A549 (cell line): ENCODE measurements around the gene C11orf65. TPM values are rescaled to one million over a fixed set of nuclear protein-coding genes. Genes with fewer than 3 reads are reported as not detected.
A peak's percentile ranks its signal among the peaks of the same experiment; 100 is the strongest.

Experiments used
- ATAC-seq, 2 experiments: fragments of 200-7000 bp in 1 of 2; fragments of >200 bp in 1 of 2; cut with Nextera tagmentation in 1 of 2; cut with Tn5 transposase in 1 of 2; 3 replicates each; pipeline versions ENCODE4 v1.8.0 to v1.9.1; 2018 to 2020; ENCODE audit warnings: mild to moderate bottlenecking in 1 of 2, moderate library complexity in 1 of 2
- CTCF ChIA-PET: fragments of 300-600 bp; sonication (Branson Sonifier 250); formaldehyde crosslinking; extraction: SDS; loops from one replicate; lab custom pipeline; 2021; ENCODE audit warnings: antibody characterized with exemption, inconsistent platforms; lab: Yijun Ruan, JAX
- POLR2A ChIA-PET: fragments of 350-600 bp; formaldehyde crosslinking; extraction: SDS; loops from one replicate; lab custom pipeline; 2021; ENCODE audit warnings: antibody characterized with exemption, inconsistent platforms; lab: Yijun Ruan, JAX
- DNase-seq, 2 experiments: peaks; one replicate each; pipeline versions ENCODE4 v3.0.0 to v3.0.0-alpha.2; 2011 to 2016; ENCODE audit warnings: low read depth in 1 of 2, low spot score in 1 of 2
- FAIRE-seq: peaks from 2 replicates; lab custom pipeline; 2011; peaks lifted over from hg19 to GRCh38; lab: Jason Lieb, UNC
- H3K27ac ChIP-seq, 2 experiments: fragments of >200 bp; sonication (Bioruptor Twin); formaldehyde crosslinking; 3 replicates each; pipeline ENCODE4 v1.5.1; 2016 to 2017
- H3K4me1 ChIP-seq: fragments of >200 bp; sonication (Bioruptor Twin); formaldehyde crosslinking; 3 replicates; pipeline ENCODE4 v1.6.1; 2016
- H3K4me2 ChIP-seq: fragments of >200 bp; sonication (Bioruptor Twin); formaldehyde crosslinking; 3 replicates; pipeline ENCODE4 v1.6.1; 2016
- H3K4me3 ChIP-seq: fragments of >200 bp; sonication (Bioruptor Twin); formaldehyde crosslinking; 3 replicates; pipeline ENCODE4 v1.5.1; 2016
- H3K9me3 ChIP-seq: fragments of >200 bp; sonication (Bioruptor Twin); formaldehyde crosslinking; 3 replicates; pipeline ENCODE4 v1.6.1; 2016
- ATOH8 ChIP-seq: fragments of 250-450 bp; sonication (Bioruptor Pico); IDR thresholded peaks from 2 replicates; pipeline ENCODE4 v1.5.0; 2020; ENCODE audit warnings: low read depth, mild to moderate bottlenecking, moderate library complexity
- BCL3 ChIP-seq: fragments of >200 bp; sonication (Bioruptor Twin); formaldehyde crosslinking; IDR thresholded peaks from 3 replicates; pipeline ENCODE4 v1.6.1; 2016
- BHLHE40 ChIP-seq: IDR thresholded peaks from 2 replicates; pipeline ENCODE4 v1.6.1; 2012; ENCODE audit warnings: low read depth, low read length, inconsistent platforms
- CBX8 ChIP-seq: fragments of 200-600 bp; sonication (generic); IDR thresholded peaks from 2 replicates; pipeline ENCODE4 v1.6.1; 2016
- CHD2 ChIP-seq: fragments of 150-350 bp; IDR thresholded peaks from 2 replicates; pipeline ENCODE4 v1.6.1; 2014; ENCODE audit warnings: low read length; ENCODE audit not compliant: partially characterized antibody
- E2F6 ChIP-seq: IDR thresholded peaks from 2 replicates; pipeline ENCODE4 v1.6.1; 2012; ENCODE audit warnings: low read depth, borderline replicate concordance
- EHF ChIP-seq: fragments of 250-450 bp; sonication (Bioruptor Pico); IDR thresholded peaks from 2 replicates; pipeline ENCODE4 v1.5.0; 2020; ENCODE audit warnings: mild to moderate bottlenecking
- FOSL2 ChIP-seq, 2 experiments: fragments of 450-650 bp in 1 of 2; fragments of >200 bp in 1 of 2; sonication (Bioruptor Twin) in 1 of 2; formaldehyde crosslinking; IDR thresholded peaks; 2 replicates each; pipeline versions ENCODE4 v1.5.0 to v1.6.1; 2016 to 2020; ENCODE audit warnings: mild to moderate bottlenecking in 1 of 2, moderate library complexity in 1 of 2
- FOXS1 ChIP-seq: fragments of 250-450 bp; sonication (Bioruptor Pico); IDR thresholded peaks from 2 replicates; pipeline ENCODE4 v1.5.0; 2020; ENCODE audit warnings: mild to moderate bottlenecking, moderate library complexity
- HES2 ChIP-seq: fragments of >200 bp; sonication (Bioruptor Twin); formaldehyde crosslinking; IDR thresholded peaks from 2 replicates; pipeline ENCODE4 v1.6.1; 2016
- HMGXB4 ChIP-seq: fragments of 250-450 bp; sonication (Bioruptor Pico); IDR thresholded peaks from 2 replicates; pipeline ENCODE4 v1.5.0; 2021; ENCODE audit warnings: mild to moderate bottlenecking, moderate library complexity, borderline replicate concordance
- HOXB13 ChIP-seq: fragments of 250-450 bp; sonication (Bioruptor Pico); IDR thresholded peaks from 2 replicates; pipeline ENCODE4 v1.5.0; 2020; ENCODE audit warnings: low read depth, mild to moderate bottlenecking, moderate library complexity
- JUN ChIP-seq, 2 experiments: fragments of >200 bp; sonication (Bioruptor Twin); formaldehyde crosslinking; IDR thresholded peaks; 2 replicates in 1 of 2; 3 replicates in 1 of 2; pipeline ENCODE4 v1.6.1; 2016 to 2017
- JUNB ChIP-seq: fragments of >200 bp; sonication (Bioruptor Twin); formaldehyde crosslinking; IDR thresholded peaks from 2 replicates; pipeline ENCODE4 v1.6.1; 2016
- KDM5A ChIP-seq: fragments of 200-600 bp; sonication (generic); IDR thresholded peaks from 2 replicates; pipeline ENCODE4 v1.6.1; 2016; ENCODE audit warnings: antibody characterized with exemption, mild to moderate bottlenecking
- MAX ChIP-seq: IDR thresholded peaks from 2 replicates; pipeline ENCODE4 v1.6.1; 2012
- MYC ChIP-seq: IDR thresholded peaks from 2 replicates; pipeline ENCODE4 v1.6.1; 2012; ENCODE audit warnings: mild to moderate bottlenecking, inconsistent platforms, low read length, improper control_type of control experiment, borderline replicate concordance
- PBX3 ChIP-seq: IDR thresholded peaks from 2 replicates; pipeline ENCODE4 v1.6.1; 2012
- PHF8 ChIP-seq: fragments of 200-600 bp; sonication (generic); IDR thresholded peaks from 2 replicates; pipeline ENCODE4 v1.6.1; 2016; ENCODE audit warnings: low read depth, mild to moderate bottlenecking, antibody characterized with exemption, moderate library complexity, borderline replicate concordance
- POLR2A ChIP-seq: IDR thresholded peaks from 2 replicates; pipeline ENCODE4 v1.6.1; 2012; ENCODE audit warnings: mild to moderate bottlenecking, low read length
- RARB ChIP-seq: fragments of 250-450 bp; sonication (Bioruptor Pico); IDR thresholded peaks from 2 replicates; pipeline ENCODE4 v1.8.0; 2021; ENCODE audit warnings: mild to moderate bottlenecking, moderate library complexity
- REST ChIP-seq: fragments of 200-600 bp; sonication (generic); IDR thresholded peaks from 2 replicates; pipeline ENCODE4 v1.6.1; 2016; ENCODE audit warnings: antibody characterized with exemption, mild to moderate bottlenecking, moderate library complexity
- RFX5 ChIP-seq: fragments of 450-650 bp; IDR thresholded peaks from 2 replicates; pipeline ENCODE4 v1.7.1; 2014; ENCODE audit warnings: antibody characterized with exemption, mild to moderate bottlenecking, moderate library complexity
- SMC3 ChIP-seq: fragments of >200 bp; sonication (Bioruptor Twin); formaldehyde crosslinking; IDR thresholded peaks from 3 replicates; pipeline ENCODE4 v1.6.1; 2018; ENCODE audit warnings: inconsistent platforms
- TFCP2L1 ChIP-seq: fragments of 250-450 bp; sonication (Bioruptor Pico); IDR thresholded peaks from 2 replicates; pipeline ENCODE4 v1.5.0; 2021; ENCODE audit warnings: mild to moderate bottlenecking
- TP53 ChIP-seq: fragments of 250-450 bp; sonication (Bioruptor Pico); IDR thresholded peaks from 2 replicates; pipeline ENCODE4 v1.5.0; 2021; ENCODE audit warnings: mild to moderate bottlenecking, moderate library complexity
- ZNF302 ChIP-seq: fragments of 250-450 bp; sonication (Bioruptor Pico); IDR thresholded peaks from 2 replicates; pipeline ENCODE4 v1.9.0; 2021; ENCODE audit warnings: inconsistent platforms, mild to moderate bottlenecking, moderate library complexity
- ZSCAN20 ChIP-seq: fragments of 250-450 bp; sonication (Bioruptor Pico); IDR thresholded peaks from 2 replicates; pipeline ENCODE4 v1.8.0; 2022; ENCODE audit warnings: mild to moderate bottlenecking, moderate library complexity
- WGBS: methylation state at CpG from one replicate; pipeline ENCODE4 v1.1.6; 2017; ENCODE audit errors: missing lambda C conversion rate; 5-methylcytosine and 5-hydroxymethylcytosine counted together
- polyA plus RNA-seq, 4 experiments: library from polyadenylated mRNA; depleted of rRNA in 3 of 4; stranded (reverse); fragments of >200 nt; fragmentation: RNase III in 1 of 4; extraction: RNeasy Plus Mini Kit Qiagen cat#74134 plus additional on column Dnase treatment in 1 of 4; gene quantifications; 2 replicates in 3 of 4; 3 replicates in 1 of 4; pipeline ENCODE4 v1.2.3, GENCODE V29; 2011 to 2017

Gene C11orf65
- polyA plus RNA-seq, 2 of the 4 experiments (the other 2 are of a cell fraction) = 0.19 to 0.72 TPM

GRCh38 chr11:108497317-108498045, 30.2 kb upstream of the C11orf65 start:
- peak; percentile 82 to 88 for DNase-seq
- no peaks in the 10 kb centered on the region for H3K9me3 ChIP-seq
- no peak for TF ChIP-seq KDM5A
- no peak for TF ChIP-seq PHF8
- no peak for TF ChIP-seq PBX3
- TF ChIP-seq MYC = no peak
- peak; percentile 25; the same call in 1 of the 2 replicates for TF ChIP-seq E2F6
- 0 out of 3 replicates have a peak, but pooled peaks have one; percentile 20 for TF ChIP-seq BCL3
- TF ChIP-seq SMC3 = no peak
- no peak for TF ChIP-seq HMGXB4 (CRISPR knock-in tag)
- TF ChIP-seq RARB (CRISPR knock-in tag) = no peak
- TF ChIP-seq TFCP2L1 = no peak
- no peak for TF ChIP-seq HOXB13 (CRISPR knock-in tag)
- no peak for TF ChIP-seq BHLHE40
- TF ChIP-seq ZNF302 (CRISPR knock-in tag) = no peak
- no peak for TF ChIP-seq JUNB
- TF ChIP-seq FOSL2 (IDR thresholded peaks at IDR 0.05) = peak; percentile 72
- TF ChIP-seq FOSL2 (CRISPR knock-in tag; IDR thresholded peaks at IDR 0.05) = peak; percentile 99
- TF ChIP-seq RFX5 = no peak
- TF ChIP-seq EHF (CRISPR knock-in tag) = no peak
- no peak for TF ChIP-seq ATOH8 (CRISPR knock-in tag)
- no peak for TF ChIP-seq CHD2
- no peak for TF ChIP-seq ZSCAN20 (CRISPR knock-in tag)
- TF ChIP-seq TP53 (CRISPR knock-in tag) = no peak
- peak; percentile 67 for TF ChIP-seq MAX
- TF ChIP-seq POLR2A = peak; percentile 70
- no peak for TF ChIP-seq FOXS1 (CRISPR knock-in tag)
- no peak for TF ChIP-seq HES2
- TF ChIP-seq CBX8 = 0 out of 2 replicates have a peak, but pooled peaks have one; percentile 47
- TF ChIP-seq REST = no peak
- peak in 1 of 2 experiments; percentile 30; a peak in 1 of 5 replicates for TF ChIP-seq JUN (IDR thresholded peaks at IDR 0.05)
- TF ChIP-seq, all 56 proteins: peak for 7
- Histone ChIP-seq H3K4me2 (peak overlapping the region; percentile 76), H3K27ac (peak overlapping the region; percentile 88 to 95), H3K4me1 (no peaks in the 10 kb centered on the region), H3K4me3 (peak overlapping the region; percentile 75)
- ATAC-seq (peak; percentile 97 to 98), FAIRE-seq (no peak)
- ChIA-PET CTCF (interaction anchor here (0.8 to 1.2 kb wide), 2 partner anchors 10 to 147 kb away, joined by 3 to 4 read pairs; no protein-coding TSS in a partner anchor), POLR2A (interaction anchor here (1.7 kb wide), 1 partner anchor 167 kb away, joined by 4 read pairs; the partner anchor contains the start of gene DDX10)
- 14% methylated on average over 17 of the region's 30 CpGs for WGBS
